BE2C (cell line): ENCODE data around the gene NPC1L1.

Experiments
- DNase-seq: peaks from one replicate; pipeline ENCODE4 v3.0.0-alpha.2; 2020
- H3K27me3 ChIP-seq: fragments of 250-450 bp; sonication (Bioruptor Pico); 2 replicates; pipeline ENCODE4 v1.5.1; 2020; ENCODE audit warnings: mild to moderate bottlenecking
- H3K36me3 ChIP-seq: fragments of 250-450 bp; sonication (Bioruptor Pico); 2 replicates; pipeline ENCODE4 v1.5.1; 2020; ENCODE audit warnings: mild to moderate bottlenecking
- H3K4me1 ChIP-seq: fragments of 250-450 bp; sonication (Bioruptor Pico); 2 replicates; pipeline ENCODE4 v1.5.1; 2020
- H3K4me3 ChIP-seq: 2 replicates; pipeline ENCODE4 v1.5.1; 2011; ENCODE audit warnings: low read depth, low read length
- H3K9me3 ChIP-seq: fragments of 250-450 bp; sonication (Bioruptor Pico); 2 replicates; pipeline ENCODE4 v1.5.1; 2020
- CTCF ChIP-seq: IDR thresholded peaks from 2 replicates; pipeline ENCODE4 v1.5.1; 2012; ENCODE audit warnings: mild to moderate bottlenecking, low read depth, low read length

Gene NPC1L1

GRCh38 chr7:44533301-44534055 lies 7.7 kb downstream of the NPC1L1 start:
- TF ChIP-seq CTCF = no peak
- no peak overlapping the region for H3K4me3 ChIP-seq
- H3K27me3 ChIP-seq = no peaks in the 10 kb centered on the region
- no peaks in the 10 kb centered on the region for H3K4me1 ChIP-seq
- H3K36me3 ChIP-seq = no peaks in the 10 kb centered on the region
- H3K9me3 ChIP-seq = no peaks in the 10 kb centered on the region
- DNase-seq = no peak

- DNase-seq = no peak
Observed at GRCh38 chr7:44531421-44532380, 9.4 kb downstream of the NPC1L1 start.

GRCh38 chr7:44530990-44531389 lies 10.1 kb downstream of the NPC1L1 start:
- DNase-seq = no peak
- Histone ChIP-seq H3K27me3 (no peaks in the 10 kb centered on the region), H3K4me3 (no peak overlapping the region), H3K36me3 (no peaks in the 10 kb centered on the region), H3K9me3 (no peaks in the 10 kb centered on the region), H3K4me1 (no peaks in the 10 kb centered on the region)
- no peak for TF ChIP-seq CTCF

More at GRCh38 chr7:44531421-44532380, 9.4 kb downstream of the NPC1L1 start:
- no peak overlapping the region for H3K4me3 ChIP-seq
- no peak for TF ChIP-seq CTCF
- no peaks in the 10 kb centered on the region for H3K36me3 ChIP-seq
- H3K9me3 ChIP-seq = no peaks in the 10 kb centered on the region
- H3K4me1 ChIP-seq = no peaks in the 10 kb centered on the region
- H3K27me3 ChIP-seq = no peaks in the 10 kb centered on the region

- no peak for DNase-seq
- H3K27me3 ChIP-seq = peaks cover 12% of the 10 kb centered on the region
- TF ChIP-seq CTCF = no peak
- H3K4me1 ChIP-seq = no peaks in the 10 kb centered on the region
- no peak overlapping the region for H3K4me3 ChIP-seq
- no peaks in the 10 kb centered on the region for H3K36me3 ChIP-seq
- H3K9me3 ChIP-seq = no peaks in the 10 kb centered on the region
Observed at GRCh38 chr7:44524811-44525388, 16.2 kb downstream of the NPC1L1 start.

GRCh38 chr7:44522315-44522714 lies 18.8 kb downstream of the NPC1L1 start:
- Histone ChIP-seq H3K9me3 (no peaks in the 10 kb centered on the region), H3K4me3 (no peak overlapping the region), H3K36me3 (no peaks in the 10 kb centered on the region), H3K4me1 (no peaks in the 10 kb centered on the region), H3K27me3 (peaks cover 12% of the 10 kb centered on the region)
- TF ChIP-seq CTCF = no peak
- DNase-seq = no peak
